ENCODE results near the gene VSIR.

Gene VSIR

GRCh38 chr10:71715860-71716259, 57.5 kb downstream of the VSIR start:
- DNase-seq (ENCODE audit: low read depth in 1 of 2, low spot score in 1 of 2): no peak

GRCh38 chr10:71715026-71715425, 58.3 kb downstream of the VSIR start:
- DNase-seq (ENCODE audit: low read depth in 1 of 2, low spot score in 1 of 2): no peak

GRCh38 chr10:71714592-71714991, 58.7 kb downstream of the VSIR start:
- DNase-seq (ENCODE audit: low read depth in 1 of 2, low spot score in 1 of 2): no peak

DNA sequence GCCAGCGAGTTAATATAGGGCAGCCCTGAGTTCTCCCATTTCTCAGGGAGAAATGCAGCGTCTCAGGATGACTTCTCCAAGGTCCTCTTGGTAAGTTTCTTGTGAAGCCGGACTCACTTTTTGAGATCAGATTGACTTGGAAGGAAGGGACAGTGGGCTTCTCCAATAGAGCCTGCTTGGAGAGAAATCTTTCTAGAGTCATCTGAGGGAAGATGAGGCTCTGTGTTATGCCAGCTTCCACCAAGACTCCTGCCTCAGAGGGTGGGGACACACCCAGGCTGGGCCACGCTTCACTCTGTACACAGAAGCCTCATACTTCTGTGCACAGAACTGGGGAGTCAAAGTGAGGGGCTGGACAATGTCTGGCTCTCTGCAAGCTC, 59.3 kb downstream of the VSIR start:
- no peak for DNase-seq (ENCODE audit: low read depth in 1 of 2, low spot score in 1 of 2)

DNA sequence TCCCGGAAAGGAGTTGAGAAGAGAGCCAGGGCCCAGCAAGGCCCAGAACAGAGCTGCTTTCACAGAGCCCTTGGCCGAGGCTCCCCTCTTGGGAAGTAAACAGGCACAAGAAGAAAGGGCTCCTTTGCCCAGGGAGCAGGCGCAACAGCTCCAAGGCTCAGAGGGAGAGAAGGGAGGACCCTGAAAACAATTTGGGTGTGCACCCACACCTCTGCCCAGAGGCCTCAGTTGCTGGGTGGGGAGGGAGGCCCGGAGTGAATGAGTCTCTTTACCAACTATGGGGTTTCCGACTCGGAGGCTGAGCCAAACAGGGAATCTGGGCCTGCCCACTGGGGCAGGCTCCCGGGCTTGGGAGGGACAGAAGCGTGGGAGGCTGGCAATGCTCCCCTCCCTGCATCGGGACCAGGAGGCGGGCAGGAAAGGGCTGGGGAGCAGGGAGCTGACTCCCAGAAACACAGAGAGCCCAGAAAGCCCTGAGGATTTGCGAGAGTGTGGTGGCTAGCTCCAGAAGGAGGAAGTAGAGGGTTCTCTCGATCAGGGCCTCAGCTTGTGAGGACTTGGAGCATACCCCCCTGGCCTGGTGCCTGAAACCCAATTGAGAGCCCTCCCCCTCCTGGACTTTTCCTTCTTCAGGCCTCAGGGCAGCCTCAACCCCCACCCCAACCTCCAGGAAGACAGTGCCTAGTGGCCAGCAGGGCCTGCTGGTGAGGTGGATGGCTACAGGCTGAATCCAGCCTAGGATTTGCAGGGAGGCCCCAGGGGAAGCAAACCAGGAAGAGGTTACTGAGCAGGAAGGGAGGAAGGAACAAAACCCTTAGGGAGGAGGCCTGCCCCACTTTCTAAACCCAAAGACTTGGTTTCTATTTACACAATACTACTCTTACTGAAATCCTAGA, 59.9 kb downstream of the VSIR start:
- no peak for DNase-seq (ENCODE audit: low read depth in 1 of 2, low spot score in 1 of 2)

GRCh38 chr10:71712572-71713134, 60.7 kb downstream of the VSIR start:
- no peak for DNase-seq (ENCODE audit: low read depth in 1 of 2, low spot score in 1 of 2)

GRCh38 chr10:71712170-71712569, 61.1 kb downstream of the VSIR start:
- no peak for DNase-seq (ENCODE audit: low read depth in 1 of 2, low spot score in 1 of 2)

- DNase-seq (ENCODE audit: low read depth in 1 of 2, low spot score in 1 of 2): no peak
These were observed 62.2 kb downstream of the VSIR start for GRCh38 chr10:71711052-71711623.

GRCh38 chr10:71710519-71710918, 62.8 kb downstream of the VSIR start:
- DNase-seq (ENCODE audit: low read depth in 1 of 2, low spot score in 1 of 2): no peak

- no peak for DNase-seq (ENCODE audit: low read depth in 1 of 2, low spot score in 1 of 2)
These were observed 64.1 kb downstream of the VSIR start for GRCh38 chr10:71708897-71709882.

GRCh38 chr10:71708301-71708703, 65.0 kb downstream of the VSIR start:
- DNase-seq (ENCODE audit: low read depth in 1 of 2, low spot score in 1 of 2): peak in 1 of 2 donors; percentile 57

DNA sequence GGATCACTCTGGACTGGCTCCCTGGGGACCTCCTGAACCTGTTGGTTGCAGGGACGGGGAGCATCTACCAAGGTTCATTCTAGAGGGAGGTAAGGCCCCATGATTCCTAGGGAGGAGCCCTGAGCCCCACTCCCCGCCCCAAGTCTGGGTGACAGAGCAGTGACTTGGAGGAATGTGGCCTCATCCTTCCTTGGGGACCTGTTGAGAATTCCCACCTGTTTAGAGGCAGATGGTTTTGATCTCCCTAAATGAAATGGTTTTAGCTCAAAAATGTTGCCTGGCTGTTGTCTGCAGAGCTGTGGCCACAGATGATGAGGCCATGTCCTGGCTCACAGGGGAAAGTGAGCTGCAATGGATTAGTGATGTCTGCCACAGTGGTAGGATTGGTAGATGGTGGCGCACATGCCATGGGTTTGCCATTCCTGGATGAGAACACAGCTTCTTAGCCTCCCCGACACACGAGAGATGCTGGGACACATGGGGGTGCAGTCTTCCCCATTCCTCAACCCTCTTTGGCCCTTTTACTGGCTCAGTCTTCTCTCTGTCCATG, 66.0 kb downstream of the VSIR start:
- no peak for DNase-seq (ENCODE audit: low read depth in 1 of 2, low spot score in 1 of 2)

GRCh38 chr10:71706216-71707121, 66.9 kb downstream of the VSIR start:
- DNase-seq (ENCODE audit: low read depth in 1 of 2, low spot score in 1 of 2): no peak

- DNase-seq (ENCODE audit: low read depth in 1 of 2, low spot score in 1 of 2): no peak
These were observed 67.7 kb downstream of the VSIR start for GRCh38 chr10:71705582-71705981.

- no peak for DNase-seq (ENCODE audit: low read depth in 1 of 2, low spot score in 1 of 2)
These were observed 68.5 kb downstream of the VSIR start for GRCh38 chr10:71704816-71705215.

DNA sequence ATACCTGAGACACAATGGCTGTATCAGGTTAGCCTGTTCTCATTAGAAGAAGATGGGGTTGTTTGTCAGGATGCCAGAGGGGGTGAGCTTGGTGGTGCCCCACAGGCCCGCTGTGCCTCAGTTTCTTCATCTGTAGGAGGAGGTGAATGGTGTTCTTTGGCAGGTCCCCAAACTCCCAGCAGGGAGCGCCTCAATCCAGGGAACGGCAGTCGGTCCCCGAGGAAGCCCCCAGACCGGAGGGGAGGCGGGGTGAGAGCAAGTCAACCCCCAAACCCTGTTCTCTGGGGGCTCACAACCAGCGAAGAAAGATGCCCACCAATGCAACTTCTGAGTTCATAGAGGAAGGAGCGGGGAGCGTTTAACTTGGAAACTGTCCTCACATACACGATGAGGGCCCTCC, 69.7 kb downstream of the VSIR start:
- no peak for DNase-seq (ENCODE audit: low read depth in 1 of 2, low spot score in 1 of 2)

- DNase-seq (ENCODE audit: low read depth in 1 of 2, low spot score in 1 of 2): no peak
These were observed 71.7 kb downstream of the VSIR start for GRCh38 chr10:71701496-71702132.

DNA sequence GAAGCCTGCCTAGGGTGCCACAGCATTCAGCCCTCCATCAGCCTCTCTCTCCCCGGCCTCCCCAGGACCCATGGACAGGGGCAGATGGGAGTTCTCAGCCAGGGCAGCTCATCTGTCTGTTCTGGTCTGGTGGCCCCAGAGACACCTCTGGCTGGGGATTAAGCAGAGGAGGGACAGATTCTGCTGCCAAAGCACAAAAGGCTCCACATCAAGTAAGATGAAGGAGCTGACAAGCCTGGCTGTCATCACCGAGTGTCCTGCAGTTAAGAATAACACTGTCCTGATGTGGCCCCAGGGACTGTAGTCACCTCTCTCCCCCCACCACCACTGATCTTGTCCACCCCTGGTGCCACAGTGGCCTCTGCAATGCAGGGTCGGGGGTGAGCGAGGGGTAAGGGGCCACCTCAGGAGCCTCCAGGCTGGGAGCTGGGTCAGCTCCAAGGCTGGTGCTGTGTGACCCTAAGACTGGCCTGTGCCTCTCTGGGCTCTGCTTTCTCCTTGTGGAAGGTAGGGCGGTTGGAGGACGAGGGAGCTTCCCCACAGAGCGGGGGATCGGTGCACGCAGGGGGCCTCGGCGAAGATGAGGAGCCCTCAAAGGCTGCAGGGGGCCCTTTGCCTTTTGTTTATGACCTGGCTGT, 72.5 kb downstream of the VSIR start:
- DNase-seq (ENCODE audit: low read depth in 1 of 2, low spot score in 1 of 2): no peak

- no peak for DNase-seq (ENCODE audit: low read depth in 1 of 2, low spot score in 1 of 2)
These were observed 74.6 kb downstream of the VSIR start for GRCh38 chr10:71698737-71699136.

Measured in stimulated activated CD4-positive, alpha-beta T cell treated with anti-CD3 and anti-CD28 coated beads, Interleukin-15, amount 100 ng/mL, for 1 hour (primary cell).